ENCODE data around the gene HYAL3.

HYAL3 gene

GRCh38 chr3:50327943-50328691 is 28.9 kb upstream of the HYAL3 start, which contains the start of gene TUSC2:
TUSC2 (minus strand) TSS chr3:50328223; CDS start chr3:50328099, 124 bp downstream.
- peak; percentile 90 for DNase-seq (ENCODE audit: low read depth)

GRCh38 chr3:50327129-50327528 is 27.9 kb upstream of the HYAL3 start:
- no peak for DNase-seq (ENCODE audit: low read depth)

GRCh38 chr3:50326182-50326541 is 27.0 kb upstream of the HYAL3 start:
- no peak for DNase-seq (ENCODE audit: low read depth)

GRCh38 chr3:50325497-50326181 is 26.4 kb upstream of the HYAL3 start:
- no peak for DNase-seq (ENCODE audit: low read depth)

GRCh38 chr3:50325113-50325480 is 25.9 kb upstream of the HYAL3 start:
- DNase-seq (ENCODE audit: low read depth) = no peak

GRCh38 chr3:50324351-50325112 is 25.3 kb upstream of the HYAL3 start:
- DNase-seq (ENCODE audit: low read depth) = peak; percentile 37

- DNase-seq (ENCODE audit: low read depth) = no peak
These were observed 24.5 kb upstream of the HYAL3 start for GRCh38 chr3:50323614-50324199.

- no peak for DNase-seq (ENCODE audit: low read depth)
These were observed 23.9 kb upstream of the HYAL3 start for GRCh38 chr3:50323092-50323600.

GRCh38 chr3:50322386-50323091 is 23.3 kb upstream of the HYAL3 start, which contains the start of gene HYAL2:
HYAL2 (minus strand) TSS chr3:50322745; CDS start chr3:50320489, 2,256 bp downstream.
- DNase-seq (ENCODE audit: low read depth) = no peak

- DNase-seq (ENCODE audit: low read depth) = no peak
These were observed 22.8 kb upstream of the HYAL3 start for GRCh38 chr3:50322115-50322385.

GRCh38 chr3:50321336-50322114 is 22.3 kb upstream of the HYAL3 start:
- peak; percentile 68 for DNase-seq (ENCODE audit: low read depth)

- DNase-seq (ENCODE audit: low read depth) = no peak
These were observed 21.7 kb upstream of the HYAL3 start for GRCh38 chr3:50320853-50321335.

GRCh38 chr3:50319894-50320625 is 20.9 kb upstream of the HYAL3 start:
- DNase-seq (ENCODE audit: low read depth) = no peak

GRCh38 chr3:50319181-50319893 is 20.1 kb upstream of the HYAL3 start:
- DNase-seq (ENCODE audit: low read depth) = no peak

- DNase-seq (ENCODE audit: low read depth) = no peak
These were observed 19.4 kb upstream of the HYAL3 start for GRCh38 chr3:50318615-50319014.

- DNase-seq (ENCODE audit: low read depth) = no peak
These were observed 19.0 kb upstream of the HYAL3 start for GRCh38 chr3:50318163-50318562.

- DNase-seq (ENCODE audit: low read depth) = no peak
These were observed 18.1 kb upstream of the HYAL3 start for GRCh38 chr3:50317300-50317699.

GRCh38 chr3:50316657-50317242 is 17.5 kb upstream of the HYAL3 start:
- peak; percentile 67 for DNase-seq (ENCODE audit: low read depth)

GRCh38 chr3:50314816-50315215 is 15.6 kb upstream of the HYAL3 start:
- DNase-seq (ENCODE audit: low read depth) = no peak

Measured in activated gamma-delta T cell treated with anti-CD3 and anti-CD28 coated beads, Interleukin-2, amount 50 U/mL, for 16 hours (primary cell).